Activated CD4-positive, alpha-beta T cell treated with anti-CD3 and anti-CD28 coated beads, Interleukin-2, Interleukin-6, amounts not matched to agents 100 ng/mL and 50 ng/mL, durations not matched to agents 16 hours and 8 hours (primary cell): Measurements from ENCODE around the gene FRMD4A.

Experiments used
- DNase-seq: peaks from one replicate; pipeline ENCODE4 v3.0.0-alpha.2; 2020

Gene FRMD4A

DNA sequence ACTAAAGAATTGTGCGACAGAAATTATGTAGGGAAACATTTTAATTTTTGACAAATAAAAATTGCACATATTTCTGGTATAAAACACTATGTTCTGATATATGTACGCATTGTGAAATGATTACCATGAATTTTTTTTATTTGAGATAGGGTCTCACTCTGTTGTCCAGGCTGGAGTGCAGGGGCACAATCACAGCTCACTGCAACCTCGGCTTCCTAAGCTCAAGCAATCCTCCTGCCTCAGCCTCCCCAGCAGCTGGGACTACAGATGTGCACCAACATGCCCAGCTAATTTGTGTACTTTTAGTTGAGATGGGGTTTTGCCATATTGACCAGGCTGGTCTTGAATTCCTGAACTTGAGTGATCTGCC is 149.2 kb downstream of the FRMD4A start:
- no peak for DNase-seq

DNA sequence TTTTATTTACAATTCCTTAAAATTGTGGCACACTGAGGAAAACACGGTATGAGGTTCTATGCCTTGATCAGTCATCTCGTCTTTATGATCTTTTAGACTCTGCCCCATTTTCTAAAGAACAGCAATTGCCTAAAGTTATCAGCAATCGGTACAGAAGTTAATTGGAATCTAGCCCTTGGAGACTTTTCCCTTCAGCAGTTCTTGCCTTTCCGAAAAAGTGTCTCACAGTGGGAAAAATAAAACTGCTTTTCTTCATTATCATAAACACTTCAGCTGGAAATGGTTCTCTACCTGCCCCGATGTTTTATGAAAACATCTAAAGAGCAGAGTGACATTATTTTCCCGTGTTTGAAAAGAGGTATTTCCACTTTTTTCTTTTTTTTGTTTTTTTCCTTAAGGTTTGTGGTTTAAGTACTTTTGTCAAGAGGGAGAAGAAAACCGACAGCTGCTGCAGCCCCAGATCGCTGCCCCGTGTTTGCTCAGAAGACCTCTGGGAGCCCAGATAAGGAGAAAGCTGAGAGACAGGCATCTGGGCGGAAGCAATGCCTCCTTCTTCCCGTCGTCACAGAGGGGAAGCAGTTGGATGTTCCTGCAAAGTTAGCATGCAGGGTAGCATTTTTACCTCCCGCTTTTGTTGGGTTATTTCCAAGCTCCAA is 149.7 kb downstream of the FRMD4A start:
- DNase-seq: no peak

DNA sequence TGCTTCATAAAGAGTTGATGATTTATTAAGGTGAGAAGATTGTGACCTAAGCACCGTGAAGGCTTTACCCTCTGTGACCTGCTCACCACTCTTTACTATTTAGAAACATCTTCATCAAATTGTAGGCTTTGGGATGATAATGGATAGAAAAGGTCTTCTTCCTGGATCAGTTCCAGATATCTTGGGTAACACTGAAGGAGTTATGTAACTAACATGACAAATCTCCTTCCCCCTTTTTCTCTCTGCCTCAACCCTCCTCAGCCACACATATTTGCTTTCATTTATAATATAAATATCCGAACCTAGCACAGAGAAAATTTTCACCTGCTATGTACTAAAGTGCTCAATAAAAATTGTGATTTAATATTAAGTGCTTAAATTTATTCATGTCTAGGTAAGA is 151.5 kb downstream of the FRMD4A start:
- no peak for DNase-seq

DNA sequence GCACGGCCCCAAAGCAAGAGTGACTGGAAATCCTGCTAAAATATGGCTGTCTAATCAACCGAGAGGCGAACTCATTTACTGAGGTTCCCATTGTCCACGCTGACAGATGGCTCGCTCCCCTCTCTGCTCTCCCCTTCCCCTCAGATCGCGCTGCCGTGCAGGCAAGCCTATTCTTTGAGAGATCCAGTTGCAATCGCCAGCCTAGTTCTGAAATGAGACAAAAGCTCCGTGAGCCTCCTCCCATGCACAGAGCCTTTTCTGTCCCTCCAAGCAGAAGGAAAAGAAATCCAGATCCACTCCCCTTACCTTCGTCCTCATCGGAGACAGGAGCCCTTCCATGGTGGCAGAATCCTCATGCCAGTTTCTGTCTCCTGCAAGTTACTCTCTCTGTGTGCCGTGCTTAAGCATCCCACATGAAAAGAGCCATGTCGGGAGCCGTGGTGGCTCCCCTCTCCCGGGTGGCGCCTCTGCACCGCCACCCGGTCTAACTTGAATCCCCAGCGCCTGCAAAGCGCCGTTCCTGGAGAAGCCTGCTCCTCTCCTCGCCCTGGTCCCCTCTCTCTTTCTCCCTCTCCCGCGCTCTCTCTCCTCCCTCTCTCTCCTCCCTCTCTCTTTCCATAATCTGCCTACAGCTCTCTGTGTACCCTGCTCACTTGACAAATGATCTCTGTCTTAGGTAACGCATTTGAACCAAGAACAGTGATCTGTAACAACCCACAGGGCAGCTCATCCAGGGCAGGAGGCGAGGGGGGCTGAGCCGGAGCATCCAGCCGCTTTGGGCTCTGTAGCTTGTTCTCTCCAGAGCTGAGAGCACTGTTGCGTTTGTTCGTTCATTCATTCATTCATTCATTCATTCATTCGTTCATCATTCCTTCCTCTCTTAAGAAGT is 156.8 kb downstream of the FRMD4A start:
- peak; percentile 2 for DNase-seq

DNA sequence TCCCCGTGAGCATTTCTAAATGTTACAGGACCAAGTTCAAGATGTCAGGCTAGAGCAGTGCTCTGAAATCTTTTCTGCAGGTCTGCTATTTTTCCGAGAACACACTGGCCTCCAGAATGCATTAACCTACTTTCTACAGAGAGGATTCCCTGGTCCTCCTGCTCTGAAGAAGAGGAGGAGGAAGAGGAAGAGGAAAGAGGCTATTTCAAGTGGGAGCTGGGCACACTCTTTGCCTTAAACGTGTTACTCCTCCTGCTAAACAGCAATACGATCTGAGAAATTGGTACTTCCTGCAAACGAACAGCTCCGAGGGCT is 157.4 kb downstream of the FRMD4A start:
- DNase-seq: no peak

DNA sequence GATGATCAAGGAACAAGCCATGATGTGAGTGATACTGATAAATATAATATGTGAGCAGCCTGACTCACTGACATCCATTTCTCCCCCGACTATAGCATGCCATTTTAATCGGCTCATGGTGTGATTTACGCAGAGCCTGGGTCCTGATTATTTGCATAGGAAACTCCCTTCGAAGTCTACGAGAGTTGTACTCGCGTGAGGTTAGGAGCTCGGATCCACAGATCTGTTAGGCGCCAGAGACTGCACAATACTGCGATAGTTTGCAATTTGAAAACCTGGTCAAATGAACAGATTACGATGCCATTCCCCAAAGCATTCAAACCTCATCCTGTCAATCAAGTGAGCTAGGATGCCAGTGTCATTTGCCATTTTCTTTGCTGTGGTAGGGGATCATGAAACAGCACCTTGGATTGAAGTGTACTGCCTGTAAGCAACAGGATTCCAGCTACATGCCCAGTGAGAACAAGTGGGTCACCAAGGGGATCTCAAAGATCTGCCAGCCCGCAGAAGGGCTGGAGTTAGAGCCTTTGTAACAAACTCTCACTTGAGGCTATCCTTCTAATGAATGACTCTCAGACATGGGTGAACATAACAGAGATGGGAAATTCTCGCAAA is 158.3 kb downstream of the FRMD4A start:
- DNase-seq: no peak

DNA sequence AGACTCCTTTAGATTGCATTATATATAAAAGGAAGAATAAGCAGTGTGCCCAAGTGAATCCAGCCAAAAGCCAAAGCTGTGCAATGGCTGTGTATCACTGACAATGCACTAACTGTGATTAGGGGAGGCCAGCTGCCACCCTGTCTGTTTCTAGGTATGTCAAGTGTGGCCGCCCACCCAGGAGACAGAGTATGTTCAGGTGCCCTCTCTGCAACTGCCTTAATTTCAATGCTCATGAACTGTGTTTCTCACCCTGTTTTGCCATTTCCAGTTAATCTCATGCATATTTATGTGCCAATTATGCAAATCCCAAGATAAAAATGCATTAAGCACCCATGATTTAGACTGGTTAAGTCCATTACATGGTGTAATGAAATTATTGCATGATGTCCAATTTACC is 159.4 kb downstream of the FRMD4A start:
- DNase-seq: no peak

DNA sequence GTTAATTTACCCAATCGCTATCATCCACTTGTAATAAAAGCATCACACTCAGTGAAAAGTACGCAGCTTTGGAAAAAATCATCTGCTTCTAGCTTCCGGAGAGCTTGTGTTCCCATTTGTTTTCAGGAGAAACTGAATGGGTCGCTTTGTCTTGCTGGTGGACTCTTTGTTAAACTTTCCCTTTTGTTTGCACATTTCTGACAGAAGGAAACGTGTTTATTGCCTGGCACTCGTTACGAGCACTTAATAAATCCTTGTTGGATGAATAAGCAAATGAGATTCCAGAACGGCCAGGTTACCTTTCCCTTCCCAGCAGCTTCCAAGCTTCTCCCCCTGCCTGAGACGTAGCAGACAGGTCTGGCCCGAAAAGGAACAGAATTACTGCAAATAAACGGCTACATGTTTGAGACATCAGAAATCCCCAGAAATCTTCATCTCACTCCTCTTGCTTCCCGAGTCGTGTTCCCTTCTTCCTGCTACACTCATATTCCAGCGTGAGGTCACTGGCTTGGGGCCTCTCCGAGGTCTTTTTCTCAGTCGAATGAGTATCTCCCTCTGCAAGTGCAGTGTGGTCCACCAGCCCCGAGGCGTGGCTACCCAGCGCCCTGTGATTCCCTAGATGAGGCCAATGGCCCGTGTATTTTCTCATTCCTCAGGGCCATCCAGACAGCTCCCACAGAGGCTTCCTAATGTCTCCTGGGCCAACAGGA is 167.2 kb downstream of the FRMD4A start:
- no peak for DNase-seq

DNA sequence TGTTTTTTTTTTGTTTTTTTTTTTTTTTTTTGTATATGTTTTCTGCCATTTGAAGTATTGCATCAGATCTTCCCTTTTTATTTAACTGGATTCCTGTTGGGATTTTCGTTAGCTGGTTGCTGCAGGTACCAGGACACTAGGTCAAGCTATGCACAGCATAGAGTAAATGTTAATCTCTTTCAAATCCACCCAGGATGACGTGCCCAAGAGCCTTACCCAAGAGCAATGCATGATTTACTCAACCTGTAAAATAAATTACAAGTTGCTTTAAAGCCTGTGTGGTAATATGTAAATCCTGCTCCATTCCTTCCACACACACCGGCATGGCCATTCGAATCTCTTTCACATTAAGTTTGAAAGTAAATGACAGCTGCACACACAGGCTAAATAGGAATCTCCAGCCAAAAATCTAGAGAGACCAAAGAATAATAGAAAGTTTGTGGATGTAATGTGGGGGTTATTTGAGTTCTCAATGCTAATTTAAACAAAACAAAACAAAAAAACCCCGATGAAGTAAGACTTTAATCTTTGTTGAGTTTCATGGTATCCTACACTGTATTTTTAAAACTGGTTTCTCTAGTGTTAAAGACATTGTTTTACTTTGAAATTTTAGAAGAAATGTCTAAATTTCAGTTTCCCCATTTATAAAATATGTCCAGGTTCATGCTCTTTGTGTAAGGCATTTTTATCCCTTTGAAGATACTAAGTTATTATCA is 167.9 kb downstream of the FRMD4A start:
- DNase-seq: no peak

DNA sequence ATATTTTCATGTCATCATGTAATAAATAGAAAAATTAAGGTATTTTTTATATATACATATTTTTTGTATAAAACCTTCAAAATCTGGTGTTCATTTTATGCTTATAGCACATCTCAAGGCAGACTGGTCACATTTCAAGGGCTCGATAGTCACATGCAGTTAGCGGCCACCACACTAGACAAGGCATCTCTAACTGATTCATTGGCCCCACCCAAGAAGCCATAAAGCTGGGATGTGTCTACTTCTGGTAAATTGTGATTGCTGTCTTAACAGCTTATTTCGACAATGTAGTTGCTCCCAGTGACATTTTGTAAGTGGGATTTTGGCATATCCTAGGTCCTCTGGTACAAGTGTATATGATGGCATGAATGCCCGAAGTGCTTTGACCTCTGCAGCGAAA is 168.7 kb downstream of the FRMD4A start:
- no peak for DNase-seq

DNA sequence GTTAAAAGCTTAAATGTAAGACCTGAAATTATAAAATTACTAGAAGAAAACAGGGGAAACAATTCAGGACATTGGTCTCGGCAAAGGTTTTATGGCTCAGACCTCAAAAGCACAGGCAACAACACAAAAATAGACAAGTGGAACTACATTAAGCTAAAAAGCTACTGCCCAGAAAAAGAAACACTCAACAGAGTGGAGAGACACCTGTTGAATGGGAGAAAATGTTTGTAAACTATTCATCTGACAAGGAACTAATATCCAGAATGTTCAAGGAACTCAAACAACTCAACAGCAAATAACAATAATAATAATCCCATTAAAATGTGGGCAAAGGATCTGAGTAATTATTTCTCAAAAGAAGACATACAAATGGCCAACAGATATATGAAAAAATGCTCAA is 170.4 kb downstream of the FRMD4A start:
- no peak for DNase-seq

DNA sequence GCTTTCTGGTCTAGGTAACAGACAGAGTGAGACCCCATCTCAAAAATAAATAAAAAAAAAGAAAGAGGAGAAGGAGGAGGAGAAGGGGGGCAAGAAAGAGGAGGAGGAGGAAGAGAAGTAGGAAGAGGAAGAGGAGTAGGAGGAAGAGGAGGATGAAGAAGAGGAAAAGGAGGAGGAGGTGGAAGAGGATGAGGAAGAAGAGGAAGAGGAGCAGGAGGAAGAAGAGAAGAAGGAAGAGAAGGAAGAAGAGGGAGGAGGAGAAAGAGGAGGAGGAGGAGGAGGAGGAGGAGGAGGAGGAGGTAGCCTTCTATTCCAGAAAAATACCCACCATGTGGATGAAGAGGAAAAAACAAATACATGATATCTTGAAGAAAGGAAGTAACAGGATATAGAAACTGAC is 172.1 kb downstream of the FRMD4A start:
- no peak for DNase-seq

DNA sequence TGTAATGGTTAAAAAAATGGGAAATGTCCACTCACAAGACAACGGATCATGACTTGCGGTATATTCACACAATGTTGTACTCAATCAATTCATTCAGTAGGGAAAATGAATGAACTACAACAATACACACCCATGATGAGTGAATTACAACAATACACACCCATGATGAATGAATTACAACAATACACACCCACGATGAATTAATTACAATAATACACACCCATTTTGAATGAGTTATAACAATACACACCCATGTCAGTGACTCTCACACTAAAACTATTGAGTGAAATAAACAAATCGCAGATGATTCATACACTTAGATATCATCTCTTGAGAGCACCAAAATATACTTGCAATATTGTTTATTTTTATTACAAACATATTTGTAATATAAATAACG is 174.6 kb downstream of the FRMD4A start:
- DNase-seq: no peak

DNA sequence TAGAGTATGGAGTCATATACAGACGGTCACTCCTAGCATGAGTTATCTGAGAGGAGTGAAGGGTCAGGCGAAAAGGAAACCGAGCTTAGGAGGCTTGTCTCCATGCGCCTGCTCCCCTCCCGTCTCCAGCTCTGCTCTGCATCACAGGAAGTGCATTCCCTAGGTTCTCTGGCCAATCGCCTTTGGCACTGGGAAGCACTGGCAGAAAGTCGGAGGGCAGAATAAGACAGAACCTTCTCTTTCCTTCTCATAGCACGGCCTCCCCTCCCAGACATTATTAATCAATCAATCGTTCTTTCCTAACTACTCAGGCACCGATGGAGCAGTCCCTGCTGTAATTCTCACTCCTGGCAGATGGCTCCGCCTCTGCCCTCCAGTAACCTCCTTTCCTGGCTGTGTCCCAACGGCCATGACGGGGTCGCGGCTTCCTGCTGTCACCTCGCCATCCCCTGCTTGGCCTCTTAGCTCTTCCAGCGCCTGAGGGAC is 177.1 kb downstream of the FRMD4A start:
- no peak for DNase-seq

DNA sequence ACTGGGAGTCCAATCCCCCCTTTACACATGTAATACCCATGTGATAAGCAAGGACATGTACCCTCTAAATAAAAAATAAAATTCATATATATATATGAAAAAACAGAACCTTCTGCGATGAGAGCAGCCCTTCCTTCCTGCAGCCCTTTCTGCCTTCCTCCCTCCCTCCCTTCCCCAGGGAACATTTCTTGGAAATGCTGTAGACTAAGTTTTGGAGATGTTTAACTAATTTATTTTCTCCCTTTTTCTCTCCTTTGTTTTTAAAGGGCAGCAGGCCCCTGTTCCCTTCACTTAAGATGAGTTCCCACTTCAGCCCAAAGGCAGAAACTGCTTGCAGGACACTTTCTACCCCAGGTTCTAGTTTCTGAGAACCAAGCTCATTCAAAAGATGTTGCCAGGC is 179.2 kb downstream of the FRMD4A start:
- DNase-seq: no peak

DNA sequence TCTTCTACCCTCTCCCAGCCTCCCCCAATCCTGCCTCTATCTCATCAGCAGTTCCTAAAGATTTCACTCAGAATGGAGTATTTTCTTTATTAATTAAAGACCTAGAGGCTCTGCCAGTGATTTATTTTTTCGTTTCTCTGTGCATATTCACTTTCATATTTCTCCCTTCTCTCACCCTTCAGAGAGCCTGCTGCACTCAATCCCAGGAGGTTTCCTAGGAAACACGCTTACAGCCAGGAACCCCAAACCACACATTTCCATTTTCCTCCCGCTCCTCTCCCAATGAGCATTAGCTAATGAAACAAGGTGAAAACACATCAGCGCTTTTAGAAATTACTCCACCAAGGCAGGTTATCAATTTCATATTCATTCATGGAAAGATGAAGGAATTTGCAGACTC is 180.2 kb downstream of the FRMD4A start:
- DNase-seq: no peak

DNA sequence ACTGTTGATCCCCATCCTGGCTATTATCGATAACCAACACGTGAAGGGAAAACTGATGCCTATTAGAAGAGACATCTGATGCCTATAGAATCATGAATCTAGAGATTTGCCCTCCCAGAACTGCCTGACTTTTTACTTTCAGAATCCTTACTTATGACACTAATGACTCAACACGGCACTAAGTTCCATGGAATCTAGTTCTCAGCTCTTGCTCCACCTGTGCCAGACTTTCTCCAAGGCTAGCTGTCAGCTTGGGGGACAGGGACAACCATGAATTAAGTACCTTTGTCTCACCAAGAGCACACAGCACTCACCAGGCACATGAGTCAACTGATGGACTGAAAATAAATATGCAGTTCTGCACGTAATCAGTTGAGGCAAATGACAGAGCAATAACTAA is 184.2 kb downstream of the FRMD4A start:
- no peak for DNase-seq

DNA sequence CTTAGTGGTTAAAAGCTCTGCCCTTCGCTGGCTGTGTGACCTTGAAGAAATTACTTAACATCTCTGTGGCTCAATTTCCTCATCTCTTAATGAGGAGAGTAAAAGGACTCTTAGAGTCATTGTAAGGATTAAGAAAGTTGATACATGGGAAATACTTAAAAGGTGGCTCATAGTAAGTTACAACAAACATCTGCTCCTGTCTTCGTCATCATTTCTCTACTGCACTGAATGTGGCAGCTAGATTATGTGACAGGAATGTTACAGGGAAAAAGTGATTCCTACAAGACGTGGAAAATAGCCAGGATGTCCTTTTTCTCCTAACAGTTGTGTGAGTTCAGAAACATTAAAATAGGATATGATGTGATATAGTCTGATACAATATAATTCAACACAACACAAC is 184.7 kb downstream of the FRMD4A start:
- DNase-seq: no peak

DNA sequence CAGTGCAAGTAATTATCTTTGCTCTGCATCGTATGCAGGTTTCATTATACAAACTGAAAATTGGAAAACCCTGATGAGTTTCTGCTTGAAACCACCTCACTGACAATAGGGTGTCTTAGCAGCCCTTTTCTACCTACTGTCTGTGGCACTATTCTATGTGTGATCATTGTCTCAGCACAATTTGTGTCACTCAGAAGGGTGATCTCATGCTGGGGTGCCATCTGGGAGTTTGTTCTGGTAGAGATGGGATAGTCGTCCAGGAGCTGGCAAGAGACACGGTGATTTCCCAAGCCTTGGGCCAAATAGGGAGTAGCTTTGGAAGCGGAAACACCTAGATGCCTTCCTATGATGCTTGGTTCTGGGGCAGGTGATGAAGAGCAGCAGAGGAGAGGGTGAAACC is 186.3 kb downstream of the FRMD4A start:
- no peak for DNase-seq

DNA sequence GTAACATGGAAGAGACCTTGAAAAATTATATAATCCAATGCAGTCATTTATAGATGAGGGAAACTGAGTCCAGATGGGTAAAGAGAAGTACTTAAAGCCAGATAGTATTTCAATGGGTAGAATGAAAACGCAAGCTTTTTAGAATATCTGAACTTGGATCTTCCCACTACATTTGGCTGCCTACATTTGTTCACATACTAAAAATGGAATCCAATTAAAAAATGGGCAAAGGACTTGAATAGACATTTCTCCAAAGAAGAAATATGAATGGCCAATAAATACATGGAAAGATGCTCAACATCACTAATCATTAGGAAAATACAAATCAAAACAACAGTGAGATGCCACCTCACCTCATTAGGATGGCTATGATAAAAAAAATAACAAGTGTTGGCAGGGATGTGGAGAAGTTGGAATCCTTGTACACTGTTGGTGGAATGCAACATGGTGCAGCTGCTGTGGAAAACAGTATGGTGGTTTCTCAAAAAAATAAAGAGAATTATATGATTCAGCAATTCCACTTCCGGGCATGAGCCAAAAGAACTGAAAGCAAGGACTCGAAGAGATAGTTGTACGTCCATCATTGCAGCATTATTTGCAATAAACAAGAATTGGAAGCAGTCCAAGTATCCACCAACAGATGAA is 188.0 kb downstream of the FRMD4A start:
- DNase-seq: no peak

DNA sequence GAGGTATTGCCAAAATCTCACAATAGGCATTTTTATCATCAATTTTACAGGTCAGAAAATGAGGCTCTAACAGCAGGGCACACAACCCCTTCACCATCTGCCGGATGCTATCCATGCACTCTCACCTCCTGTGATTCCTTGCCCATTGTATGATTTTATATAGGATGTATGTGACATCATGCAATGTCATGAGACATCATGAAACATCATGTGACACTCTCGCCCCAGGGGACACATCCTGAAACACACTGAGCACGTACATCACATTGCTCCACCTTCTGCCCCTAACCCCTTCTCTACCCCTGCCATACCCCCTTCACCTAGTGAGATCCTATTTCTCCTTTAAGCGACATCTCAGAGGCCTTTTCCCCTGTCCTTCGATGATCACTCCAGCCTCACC is 189.4 kb downstream of the FRMD4A start:
- DNase-seq: no peak

DNA sequence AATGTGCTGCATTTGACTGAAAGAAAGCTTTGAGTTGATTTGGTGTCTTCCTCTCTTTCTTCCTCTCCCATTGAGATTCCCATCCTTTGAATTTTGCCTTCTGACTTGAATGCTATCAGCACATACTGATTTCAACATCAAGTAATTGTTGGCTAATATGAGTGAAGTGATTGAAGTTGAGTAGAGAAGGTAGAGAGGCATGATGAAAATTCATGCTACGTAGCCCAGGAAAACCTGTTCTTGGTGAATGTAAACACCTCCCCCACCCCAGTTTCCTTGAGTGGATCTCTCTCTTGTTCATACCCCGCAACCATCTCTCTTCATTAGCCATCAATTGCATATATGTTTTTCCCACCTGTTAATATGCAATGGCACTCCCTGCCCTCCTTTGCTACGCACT is 193.3 kb downstream of the FRMD4A start:
- DNase-seq: no peak
